Stimulated activated naive CD8-positive, alpha-beta T cell treated with anti-CD3 and anti-CD28 coated beads, Interleukin-15, Interleukin-2, amounts not matched to agents 100 U/mL and 50 U/mL, for 24 hours (primary cell): ENCODE results near the gene SUMO3.

Source experiments
- ATAC-seq: fragments of 150-1000 bp; cut with Tn5 transposase; one replicate; pipeline ENCODE4 v1.10.0; 2021
- DNase-seq: peaks from one replicate; pipeline ENCODE4 v3.0.0; 2021

The SUMO3 gene

DNA sequence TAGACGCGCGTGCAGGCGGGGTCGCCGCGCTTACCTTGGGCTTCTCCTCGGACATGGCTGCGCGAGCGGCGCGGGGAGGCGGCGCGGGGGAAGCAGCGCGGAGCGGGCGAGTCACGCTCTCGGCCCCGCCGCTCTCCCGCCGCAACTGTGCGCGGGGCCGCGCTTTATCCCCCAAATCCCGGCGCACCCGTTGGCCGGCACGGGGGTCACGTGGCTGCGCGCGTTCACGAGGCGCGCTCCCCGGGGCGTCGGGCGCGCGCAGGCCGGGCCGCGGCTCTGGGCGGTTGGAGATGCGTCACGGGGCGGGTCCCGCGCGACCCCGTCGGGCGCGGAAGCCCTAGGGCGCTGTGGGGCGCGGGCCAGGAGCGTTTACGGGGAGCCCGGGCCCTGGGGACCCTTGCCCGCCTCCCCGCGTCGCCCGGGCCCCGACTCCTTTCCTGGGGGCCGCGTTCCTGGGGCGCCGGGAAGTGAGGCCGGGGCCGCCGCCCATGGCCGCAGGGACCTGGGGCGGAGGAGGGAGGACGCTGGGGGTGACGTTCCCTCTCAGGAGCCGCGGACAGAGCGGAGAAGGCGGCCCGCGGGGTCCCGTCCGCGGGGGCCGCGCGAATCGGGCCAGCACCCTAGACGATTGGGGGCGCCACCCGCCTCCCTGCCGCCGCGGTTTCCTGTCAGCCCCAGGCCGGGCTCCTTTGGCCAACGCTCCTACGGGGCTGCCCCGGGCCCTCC lies at the start of gene SUMO3:
Gene SUMO3 (minus strand): TSS at position 149 of the 726 bp plus-strand sequence. CDS start 94 bp downstream, at position 55.
- peak; percentile 87 for DNase-seq
- ATAC-seq: peak; percentile 75

DNA sequence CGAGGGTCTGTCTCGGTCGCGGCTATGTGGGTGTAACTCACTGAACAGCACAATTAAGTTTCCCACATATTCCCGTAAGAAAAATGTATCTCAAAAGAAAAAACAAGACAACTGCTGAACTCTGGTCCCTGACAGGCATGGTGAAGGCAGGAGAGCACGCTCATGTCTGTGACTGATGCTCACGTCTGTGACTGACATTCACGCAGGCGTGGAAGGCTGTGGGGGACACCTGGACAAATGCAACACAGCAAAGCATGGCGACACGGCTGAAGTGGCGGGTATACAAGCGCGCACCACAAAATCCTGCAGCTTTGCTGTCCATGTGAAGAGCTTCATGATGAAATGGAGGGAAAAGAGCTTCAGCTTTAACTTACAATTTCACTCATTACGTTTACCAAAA lies 49.6 kb upstream of the SUMO3 start:
- DNase-seq (no peak), ATAC-seq (no peak)

DNA sequence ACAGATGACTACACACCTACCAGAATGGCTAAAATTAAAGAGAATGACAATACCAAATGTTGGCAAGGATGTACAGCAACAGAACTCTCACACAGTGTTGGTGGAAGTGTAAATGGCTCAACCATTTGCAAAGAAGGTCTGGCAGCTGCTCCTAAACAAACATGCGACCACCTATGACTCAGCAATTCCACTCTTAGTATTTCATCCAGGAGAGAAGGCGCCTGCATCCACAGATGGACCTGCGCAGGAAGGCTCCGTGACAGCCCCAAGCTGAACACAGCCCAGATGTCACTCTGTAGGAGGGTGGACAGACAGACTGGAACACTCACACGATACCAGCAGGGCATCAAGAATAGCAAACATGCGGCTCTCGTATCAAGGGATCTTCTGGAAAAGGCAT lies 48.9 kb upstream of the SUMO3 start:
- ATAC-seq (no peak), DNase-seq (no peak)

DNA sequence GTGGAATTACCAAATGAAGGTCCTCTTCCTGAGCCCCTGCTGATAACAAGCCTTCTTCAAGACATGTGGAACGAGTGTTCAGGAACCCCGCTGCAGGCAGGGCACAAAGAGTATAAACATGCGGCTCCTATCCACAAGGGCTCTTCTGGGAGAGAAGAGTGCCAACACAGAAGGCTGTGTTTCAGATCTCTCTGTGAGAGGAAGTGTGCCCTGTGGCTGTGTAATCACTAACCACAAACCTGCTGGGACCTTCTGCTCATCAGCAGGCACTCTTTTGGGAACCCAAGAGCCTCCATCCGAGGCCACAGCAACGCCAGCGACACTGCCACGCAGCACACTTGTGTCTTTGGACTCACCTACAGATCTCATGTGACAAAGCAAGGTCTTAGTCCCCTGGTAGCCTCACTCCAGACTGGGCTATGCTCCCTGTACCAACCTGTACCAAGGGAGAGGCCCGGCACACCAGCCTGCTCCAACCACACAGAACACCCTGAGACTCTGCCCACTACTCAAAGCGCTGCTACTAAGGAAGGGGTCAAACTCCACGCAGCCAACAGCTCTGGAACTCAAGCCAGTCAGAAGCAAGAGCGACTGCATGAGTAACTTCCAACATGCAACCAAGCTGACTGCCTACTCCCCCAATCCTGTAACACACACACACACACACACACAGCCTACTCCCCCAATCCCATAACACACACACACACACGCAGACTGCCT lies 47.9 kb upstream of the SUMO3 start:
- ATAC-seq (peak; percentile 83), DNase-seq (peak; percentile 54)

DNA sequence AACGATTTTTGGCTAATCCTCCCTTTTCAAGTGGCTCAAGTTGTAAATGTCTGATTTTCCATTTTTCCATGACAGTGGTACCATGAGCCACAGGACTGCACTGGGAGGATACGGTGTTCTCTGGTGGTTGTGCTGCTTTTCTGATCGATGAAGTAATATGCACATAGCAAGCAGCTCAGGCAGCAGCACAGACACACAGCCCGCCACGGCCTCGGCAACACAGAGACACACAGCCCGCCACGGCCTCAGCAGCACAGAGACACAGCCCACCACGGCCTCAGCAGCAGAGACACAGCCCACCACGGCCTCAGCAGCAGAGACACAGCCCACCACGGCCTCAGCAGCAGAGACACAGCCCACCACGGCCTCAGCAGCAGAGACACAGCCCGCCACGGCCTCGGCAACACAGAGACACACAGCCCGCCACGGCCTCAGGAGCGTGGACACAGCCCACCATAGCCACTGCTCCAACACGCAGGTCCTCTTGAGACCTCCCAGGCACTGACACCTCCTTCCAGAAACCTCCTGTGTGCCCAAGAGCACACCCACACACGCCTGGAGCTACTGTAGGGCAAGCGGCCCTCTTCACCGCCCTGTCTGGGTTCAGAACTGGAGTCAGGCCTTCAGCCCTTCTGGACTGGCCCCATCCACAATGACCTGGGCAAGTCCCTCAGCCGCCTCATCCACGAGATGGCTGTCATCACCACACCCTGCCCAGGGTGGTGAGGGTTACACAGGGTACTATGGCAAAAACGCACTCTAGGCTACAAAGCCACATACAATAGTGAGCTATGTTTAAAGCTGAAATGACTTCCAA lies 45.2 kb upstream of the SUMO3 start:
- DNase-seq (no peak), ATAC-seq (no peak)

DNA sequence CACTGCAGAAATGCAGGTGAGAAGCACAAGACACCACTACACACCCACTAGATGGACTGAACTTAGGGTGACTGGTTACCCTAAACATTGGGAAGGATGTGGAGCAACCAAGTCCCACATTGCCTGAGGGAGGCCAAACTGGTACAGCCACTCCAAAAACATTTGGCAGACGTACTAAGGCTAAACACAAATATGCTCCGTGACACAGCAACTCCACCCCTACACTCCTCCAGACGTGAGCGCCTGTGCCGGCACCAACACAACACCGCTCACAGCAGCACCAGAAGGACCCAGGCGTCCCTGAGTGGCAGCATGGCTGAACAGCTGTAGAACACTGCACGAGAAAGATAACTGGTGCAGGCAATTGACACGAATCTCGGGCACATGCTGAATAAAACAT lies 40.9 kb upstream of the SUMO3 start:
- no peak for ATAC-seq
- no peak for DNase-seq

DNA sequence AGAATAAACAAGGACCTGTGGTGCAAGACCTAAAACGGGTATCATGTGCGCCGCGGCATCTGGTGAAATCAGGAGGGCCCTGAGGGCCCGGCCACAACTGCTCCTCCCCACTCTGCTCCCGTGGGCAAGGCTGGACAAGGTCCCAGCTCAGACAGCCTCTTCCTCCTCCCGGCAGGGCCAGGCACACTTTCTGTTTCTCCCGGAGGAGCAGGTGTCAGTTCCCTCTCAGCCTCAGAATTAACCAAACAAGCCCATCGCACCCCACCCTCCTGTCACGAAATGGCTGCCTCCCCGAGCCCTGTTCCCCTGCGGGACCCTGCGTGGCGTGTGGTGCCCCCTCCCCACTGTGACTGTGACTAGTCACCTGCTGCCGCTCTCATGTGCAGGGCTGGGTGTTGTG lies 40.4 kb upstream of the SUMO3 start:
- ATAC-seq (no peak), DNase-seq (no peak)

DNA sequence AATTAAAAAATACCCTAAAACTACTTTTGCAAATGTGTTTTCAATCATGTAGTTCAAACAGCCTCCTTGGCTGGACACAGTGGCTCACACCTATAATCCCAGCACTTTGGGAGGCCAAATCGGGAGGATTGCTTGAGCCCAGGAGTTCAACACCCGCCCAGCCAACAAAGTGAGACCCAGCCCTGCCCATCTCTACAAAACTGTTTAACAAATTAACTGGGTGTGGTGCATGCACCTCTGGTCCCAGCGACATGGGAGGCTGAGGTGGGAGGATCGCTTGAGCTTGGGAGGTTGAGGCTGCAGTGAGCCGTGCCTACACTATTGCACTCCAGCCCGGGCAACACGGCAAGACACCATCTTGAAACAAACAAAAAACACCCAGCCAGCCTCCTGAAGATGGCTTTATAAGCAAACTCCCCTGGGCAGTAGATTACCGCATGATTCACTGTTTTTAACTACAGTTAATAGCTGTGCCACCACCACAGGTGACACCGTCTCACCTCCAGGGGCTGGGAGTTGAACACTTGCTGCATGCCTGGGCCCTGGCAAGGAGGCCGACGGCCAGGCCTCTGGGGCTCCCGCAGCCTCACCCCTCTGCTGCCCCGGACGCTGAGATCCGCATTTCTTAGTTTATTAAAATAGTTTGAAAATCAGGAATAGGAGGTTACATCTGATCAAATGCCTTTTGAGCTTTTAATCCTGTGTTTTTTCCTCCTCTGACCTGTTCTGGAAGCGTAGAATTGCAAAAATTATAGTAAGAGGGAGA lies 39.4 kb upstream of the SUMO3 start:
- DNase-seq: no peak
- ATAC-seq: no peak

DNA sequence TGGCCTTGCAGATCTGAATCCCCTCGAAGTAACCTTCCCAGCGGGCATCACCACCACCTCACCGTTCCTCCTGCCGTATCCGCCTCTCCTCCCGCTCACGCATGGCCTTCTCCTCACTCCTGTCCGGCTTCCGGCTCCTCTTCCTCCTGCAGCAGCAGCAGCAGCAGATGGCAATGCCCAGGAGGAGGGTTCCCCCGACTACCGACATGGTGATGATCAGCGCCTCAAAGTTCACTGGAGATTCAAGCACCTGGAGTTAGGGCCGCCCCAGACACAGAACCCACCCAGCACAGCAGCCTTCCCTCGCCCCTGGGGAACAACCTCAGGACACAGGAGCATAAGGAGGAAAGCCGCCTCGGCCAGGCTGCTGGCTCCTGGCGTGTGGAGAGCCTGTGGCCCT lies 38.3 kb upstream of the SUMO3 start:
- no peak for DNase-seq
- ATAC-seq: no peak

DNA sequence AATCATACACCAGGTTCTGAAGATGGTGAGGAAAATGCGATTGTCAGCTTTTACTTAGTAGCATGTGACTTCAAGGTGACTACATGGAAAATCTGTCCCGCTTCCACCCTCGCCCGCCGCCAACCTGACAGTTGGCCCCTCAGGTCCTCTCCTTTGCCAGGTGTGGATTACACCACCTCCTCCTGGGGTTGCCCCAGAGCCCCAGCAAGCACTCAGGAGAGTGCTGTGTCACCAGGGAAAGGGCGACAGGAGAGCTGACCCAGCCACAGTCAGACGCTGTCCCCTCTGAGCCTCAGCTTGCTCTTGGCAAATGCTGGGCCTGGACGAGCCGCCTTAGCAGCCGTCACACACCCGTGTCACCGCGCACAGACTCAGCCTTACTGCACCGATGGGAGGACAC lies 37.7 kb upstream of the SUMO3 start:
- ATAC-seq (no peak), DNase-seq (no peak)

DNA sequence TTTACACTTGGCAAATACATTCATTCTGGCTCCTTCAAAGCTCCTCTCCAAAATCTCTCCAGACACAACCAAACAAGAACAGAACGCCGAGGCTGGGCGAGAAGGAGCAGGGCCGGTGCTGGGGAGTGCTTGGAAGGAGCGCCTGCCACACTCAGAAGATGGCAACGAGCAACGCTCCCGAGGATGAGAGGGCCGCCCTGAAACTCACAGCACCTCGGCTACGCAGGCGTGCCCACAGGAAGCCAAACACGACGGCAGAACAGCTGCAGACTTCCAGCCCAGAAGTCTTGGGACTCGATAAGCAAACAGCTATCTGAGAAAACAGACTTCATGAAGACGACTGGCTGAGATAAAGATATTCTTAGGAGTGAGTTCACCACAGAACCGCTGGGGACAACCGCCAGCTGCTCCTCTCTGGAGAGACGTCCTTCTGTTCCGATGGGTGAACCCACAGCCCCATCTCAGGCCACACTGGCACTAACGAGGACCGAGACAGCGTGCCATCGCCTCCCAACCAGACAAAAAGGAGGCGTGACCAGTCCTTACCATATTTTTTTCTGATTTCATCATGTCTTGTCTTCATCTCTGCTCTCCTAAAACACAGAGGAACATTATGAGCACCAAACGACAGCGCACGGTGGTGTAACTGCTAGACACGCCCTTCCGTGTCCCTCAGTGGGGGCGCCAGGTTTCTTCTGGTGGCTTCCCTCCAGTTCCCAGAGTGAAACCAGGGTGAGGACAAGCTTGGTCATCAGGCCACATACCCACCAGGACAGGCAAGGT lies 37.0 kb upstream of the SUMO3 start:
- ATAC-seq (no peak), DNase-seq (no peak)

DNA sequence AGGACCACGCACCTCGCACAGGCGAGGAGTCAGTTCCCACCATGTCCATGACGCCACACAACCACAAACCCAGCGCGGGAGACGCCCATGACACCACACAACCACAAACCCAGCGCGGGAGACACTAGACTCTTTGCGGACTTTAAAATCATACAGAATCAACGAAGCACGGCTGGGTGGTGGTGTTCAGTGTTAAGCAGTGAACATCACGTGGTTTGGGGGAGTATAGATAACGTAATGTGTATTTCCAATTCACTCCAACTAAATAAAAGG lies 36.5 kb upstream of the SUMO3 start:
- ATAC-seq (peak; percentile 20), DNase-seq (no peak)

DNA sequence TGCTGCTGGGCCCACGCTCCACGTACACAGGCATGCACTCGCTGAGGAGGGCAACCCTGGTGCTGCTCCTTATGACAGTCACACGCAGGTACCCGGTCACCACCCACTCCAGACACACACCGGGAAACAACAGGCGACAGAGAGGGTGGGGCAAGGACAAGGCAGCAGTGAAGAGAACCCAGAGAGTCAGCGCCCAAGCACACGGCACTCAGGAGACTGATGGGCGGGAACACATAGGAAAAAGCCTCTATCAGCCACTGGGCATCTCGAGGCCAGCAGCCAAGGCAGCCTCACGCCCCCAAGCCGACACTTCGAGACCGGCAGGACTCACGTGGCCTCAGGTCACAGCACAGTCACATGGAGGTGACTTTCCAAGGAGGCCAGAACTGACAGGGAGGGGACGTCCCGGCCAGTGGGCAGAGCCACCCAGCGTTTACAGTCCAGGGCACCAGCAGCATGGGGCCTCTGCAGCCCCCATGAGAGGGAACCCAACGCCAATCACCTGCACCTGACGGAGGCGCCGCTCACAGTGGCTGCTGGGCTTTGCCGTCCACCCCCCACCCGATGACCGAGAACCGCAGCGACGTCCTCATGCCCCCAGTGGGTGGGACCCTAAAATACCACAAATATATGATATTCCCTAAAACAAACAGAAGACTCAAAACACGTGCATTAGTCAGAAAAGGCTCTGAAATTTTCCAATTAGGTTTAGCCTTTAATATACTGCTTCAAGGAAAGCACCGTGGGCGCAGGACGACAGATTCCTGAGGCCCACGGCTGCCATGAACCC lies 35.9 kb upstream of the SUMO3 start:
- DNase-seq: no peak
- ATAC-seq: no peak

DNA sequence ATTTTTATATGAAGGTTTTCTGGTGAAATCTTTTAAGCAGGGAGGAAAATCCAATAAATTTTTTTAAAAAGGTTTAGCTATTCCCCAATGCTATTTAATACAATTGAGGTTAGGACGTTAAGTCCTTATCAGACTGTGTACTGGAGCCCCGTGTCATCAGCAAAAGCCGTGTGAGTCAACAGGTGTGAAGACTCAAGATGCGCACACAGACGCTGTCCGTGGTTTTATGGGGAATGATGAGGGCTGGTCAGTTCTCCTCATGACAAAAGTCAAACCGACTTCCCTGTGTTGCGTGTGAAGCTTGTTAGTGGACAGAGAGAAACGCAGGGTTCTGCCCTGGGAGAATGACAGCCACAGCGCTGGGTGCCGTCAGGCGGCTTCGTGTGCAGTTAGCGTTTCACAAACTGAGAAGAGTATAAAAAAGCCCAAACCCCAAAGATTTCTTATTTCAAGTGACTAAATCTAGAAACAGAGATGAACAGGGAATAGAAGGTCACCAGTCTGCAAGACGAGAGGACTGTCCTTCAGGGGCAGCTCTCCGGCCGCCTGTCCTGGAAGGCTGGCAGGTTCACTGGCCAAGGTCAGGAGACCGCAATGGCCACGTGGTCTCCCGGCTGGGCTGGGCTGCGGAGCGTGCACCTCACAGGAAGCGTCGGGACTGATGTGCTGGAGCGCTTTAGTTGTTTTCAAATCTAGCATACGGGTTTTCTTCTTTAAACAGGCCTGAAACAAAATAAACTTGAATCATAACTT lies 33.2 kb upstream of the SUMO3 start:
- ATAC-seq (no peak), DNase-seq (no peak)

DNA sequence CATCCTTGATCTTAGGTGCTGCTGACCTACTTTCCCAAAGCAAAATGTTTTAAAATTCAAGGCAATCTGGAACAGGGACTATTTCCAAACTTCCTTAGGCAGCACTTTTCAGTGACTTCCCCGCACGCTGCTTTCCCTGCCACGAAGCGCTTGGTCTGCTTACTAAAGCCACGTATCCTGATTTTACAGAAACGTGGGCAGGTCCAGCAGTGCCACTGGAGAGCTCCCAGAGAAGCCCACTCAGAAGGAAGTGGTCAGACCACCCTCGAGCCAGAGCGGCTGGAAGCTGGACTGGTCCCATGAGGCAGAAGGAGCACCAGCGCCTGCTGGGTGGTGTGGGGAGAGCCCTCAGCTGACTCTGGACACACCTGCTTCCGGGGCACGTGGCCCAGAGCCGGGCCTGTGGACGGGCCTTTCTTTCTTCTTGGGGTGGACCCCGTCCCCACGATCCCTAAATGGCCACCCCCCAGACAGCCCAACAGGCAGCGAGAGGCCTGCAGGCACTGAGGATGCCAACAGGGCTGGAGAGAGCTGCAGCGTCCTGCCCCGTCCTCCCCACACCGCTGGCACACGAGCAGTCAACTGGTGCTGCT lies 32.4 kb upstream of the SUMO3 start:
- no peak for ATAC-seq
- DNase-seq: no peak

DNA sequence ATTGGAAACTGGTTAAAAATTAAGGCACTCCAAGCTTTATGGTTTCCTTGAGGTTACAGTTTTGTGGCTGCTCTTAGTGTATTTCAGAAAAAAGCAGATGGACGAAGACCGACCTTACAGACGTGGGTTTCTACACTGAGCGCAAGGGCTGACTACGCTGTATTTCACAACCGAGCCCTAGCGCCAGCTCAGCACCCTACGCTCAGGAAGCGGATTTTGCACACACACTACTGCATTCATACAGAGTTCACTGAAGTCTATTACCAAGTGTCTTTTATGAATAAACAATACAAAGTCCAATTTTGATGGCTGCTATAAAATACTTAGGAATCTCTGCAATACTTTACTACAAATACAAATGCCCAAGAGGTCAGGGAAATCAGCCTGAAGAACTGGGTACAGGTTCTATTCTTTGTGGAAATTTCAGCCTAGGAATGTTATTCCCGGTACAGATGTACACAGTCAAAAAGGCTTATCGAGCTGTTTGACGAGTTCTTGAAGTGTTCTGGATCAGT lies 31.8 kb upstream of the SUMO3 start:
- ATAC-seq: no peak
- DNase-seq: no peak

DNA sequence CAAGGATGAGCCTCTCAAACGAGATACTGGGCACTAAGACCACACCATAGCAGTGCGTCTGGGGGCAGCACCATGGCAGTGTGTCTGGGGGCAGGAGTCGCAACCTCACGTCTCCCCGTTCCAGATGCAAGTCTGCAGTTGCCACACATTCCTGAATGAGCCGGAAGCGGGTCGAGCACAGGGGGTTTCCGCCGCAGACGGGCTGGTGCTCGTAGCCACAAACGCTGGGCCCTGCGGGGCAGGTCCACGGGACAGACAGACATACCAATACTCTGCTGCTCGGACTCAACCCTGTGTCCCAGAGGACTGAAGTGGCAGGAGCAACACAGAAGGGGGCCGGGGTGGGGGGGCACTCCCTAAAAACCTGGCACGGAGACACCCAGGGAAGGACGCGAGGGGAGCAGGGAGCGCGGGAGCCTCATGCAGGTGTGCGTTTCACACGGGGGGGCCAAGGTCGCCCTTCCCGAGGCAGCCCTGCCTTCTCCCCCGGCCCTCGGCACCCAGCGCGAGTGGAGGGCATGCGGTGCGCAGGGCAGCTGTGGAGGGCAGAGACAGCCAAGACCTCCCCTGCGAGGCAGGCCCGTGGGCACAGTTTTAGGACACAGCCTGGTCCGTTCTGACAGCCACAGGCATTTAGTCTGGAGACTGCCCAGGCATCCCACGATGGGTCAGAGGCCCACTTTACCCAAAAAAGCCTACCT lies 31.1 kb upstream of the SUMO3 start:
- DNase-seq: no peak
- ATAC-seq: no peak

DNA sequence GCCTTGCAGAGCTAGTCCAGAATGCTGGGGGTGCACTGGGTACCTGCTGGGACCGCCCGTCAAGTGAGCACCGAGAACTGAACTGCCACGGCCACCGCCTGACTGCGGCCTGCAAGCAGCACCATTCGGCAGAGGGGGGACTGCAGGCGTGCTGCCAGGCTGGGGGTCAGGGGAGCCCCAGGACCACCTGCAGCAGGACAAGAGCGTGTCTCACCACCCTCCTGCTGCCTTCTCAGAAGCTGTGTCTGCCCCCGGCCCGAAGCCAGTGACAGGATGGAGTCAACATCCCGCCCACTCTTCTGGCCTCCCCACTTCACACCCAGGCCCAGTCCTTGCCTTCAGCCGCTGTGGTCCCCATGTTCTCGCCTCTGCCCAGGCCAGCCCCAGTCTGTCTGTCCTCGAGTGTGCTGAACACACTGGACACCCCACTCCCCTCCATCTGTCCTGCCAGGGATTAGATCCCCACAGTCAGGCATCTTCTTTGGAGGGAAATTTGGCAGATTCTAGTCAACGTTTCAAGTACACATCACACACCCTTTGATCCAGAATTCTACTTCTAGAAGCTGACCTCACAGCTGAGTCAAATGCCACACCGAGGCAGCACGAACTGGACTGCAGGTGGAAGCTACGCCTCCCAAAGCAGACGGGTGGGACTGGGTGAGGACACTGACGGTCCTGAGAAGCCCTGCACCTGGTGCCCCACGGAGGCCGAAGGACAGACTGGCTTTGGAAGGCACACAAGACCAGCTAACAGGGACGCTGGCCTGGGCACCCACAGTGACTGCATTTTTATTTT lies 29.6 kb upstream of the SUMO3 start:
- ATAC-seq (no peak), DNase-seq (no peak)
